GM23248 (cell line): ENCODE data around the gene SMARCAL1.

Experiments
- EZH2 ChIP-seq: fragments of 200-600 bp; sonication (generic); IDR thresholded peaks from 2 replicates; pipeline ENCODE4 v1.6.1; 2018; ENCODE audit warnings: antibody characterized with exemption, mild to moderate bottlenecking; ENCODE audit not compliant: insufficient read depth, poor library complexity, severe bottlenecking
- EZH2phosphoT487 ChIP-seq: fragments of 200-600 bp; sonication (generic); IDR thresholded peaks from 2 replicates; pipeline ENCODE4 v1.6.1; 2018; ENCODE audit warnings: antibody characterized with exemption, moderate library complexity, mild to moderate bottlenecking, low read depth; ENCODE audit not compliant: insufficient read depth

DNA sequence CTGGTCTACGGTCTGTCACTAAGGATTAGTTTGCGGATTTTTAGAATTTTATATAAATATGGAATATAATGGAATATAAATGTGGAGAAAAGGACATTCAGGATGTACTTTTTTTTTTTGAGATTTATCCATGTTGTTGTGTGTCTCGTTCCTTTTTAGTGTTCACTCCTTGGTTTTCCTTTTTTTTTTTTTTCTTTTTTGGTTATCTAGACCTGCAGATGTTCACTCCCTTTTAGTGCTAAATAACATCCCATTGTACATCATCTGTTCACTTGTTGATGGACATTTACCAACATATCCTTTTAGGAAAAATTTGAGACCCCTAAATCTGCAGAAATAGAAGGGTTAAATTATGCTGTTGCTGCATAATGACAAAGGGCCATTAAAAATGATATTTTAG, 60.9 kb downstream of the SMARCAL1 start:
- TF ChIP-seq EZH2 (no peak), EZH2phosphoT487 (no peak)
